Mesendoderm (in vitro differentiated cells): Measurements from ENCODE around the gene BCL11A.

Experiments
- DNase-seq: peaks from one replicate; pipeline ENCODE4 v3.0.0; 2013
- H2AK5ac ChIP-seq: 2 replicates; pipeline ENCODE4 v1.6.1; 2013; ENCODE audit warnings: low read length, inconsistent platforms
- H2BK120ac ChIP-seq: 2 replicates; pipeline ENCODE4 v1.6.1; 2013; ENCODE audit warnings: low read depth, mild to moderate bottlenecking, low read length, moderate library complexity, mixed read lengths
- H2BK15ac ChIP-seq: replicated peaks from 2 replicates; pipeline ENCODE4 v1.6.1; 2013; ENCODE audit warnings: low read depth, mild to moderate bottlenecking, moderate library complexity
- H2BK5ac ChIP-seq: 2 replicates; pipeline ENCODE4 v1.6.1; 2013; ENCODE audit warnings: low read length, inconsistent platforms
- H3K18ac ChIP-seq: 2 replicates; pipeline ENCODE4 v1.6.1; 2013; ENCODE audit warnings: mild to moderate bottlenecking, low read length, mixed read lengths
- H3K23ac ChIP-seq: one replicate; pipeline ENCODE4 v1.6.1; 2013; ENCODE audit warnings: low read length
- H3K27ac ChIP-seq: 2 replicates; pipeline ENCODE4 v1.5.1; 2013; ENCODE audit warnings: low read depth, mild to moderate bottlenecking, inconsistent platforms, low read length, moderate library complexity
- H3K27me3 ChIP-seq: 2 replicates; pipeline ENCODE4 v1.6.1; 2013; ENCODE audit warnings: low read length, control low read depth, mild to moderate bottlenecking, inconsistent platforms; ENCODE audit not compliant: insufficient read depth, poor library complexity
- H3K36me3 ChIP-seq: 2 replicates; pipeline ENCODE4 v1.6.1; 2013; ENCODE audit warnings: low read length, inconsistent platforms; ENCODE audit not compliant: control insufficient read depth, insufficient read depth
- H3K4ac ChIP-seq: one replicate; pipeline ENCODE4 v1.6.1; 2013; ENCODE audit warnings: low read depth, mild to moderate bottlenecking, low read length, moderate library complexity
- H3K4me1 ChIP-seq: 2 replicates; pipeline ENCODE4 v1.6.1; 2013; ENCODE audit warnings: low read depth, low read length, inconsistent platforms; ENCODE audit not compliant: control insufficient read depth
- H3K4me2 ChIP-seq: 2 replicates; pipeline ENCODE4 v1.6.1; 2013; ENCODE audit warnings: low read length
- H3K4me3 ChIP-seq: 2 replicates; pipeline ENCODE4 v1.5.1; 2013; ENCODE audit warnings: mild to moderate bottlenecking, low read length
- H3K56ac ChIP-seq: one replicate; pipeline ENCODE4 v1.6.1; 2013; ENCODE audit warnings: low read length
- H3K79me1 ChIP-seq: 2 replicates; pipeline ENCODE4 v1.6.1; 2013; ENCODE audit warnings: low read length, inconsistent platforms
- H3K79me2 ChIP-seq: 2 replicates; pipeline ENCODE4 v1.6.1; 2013; ENCODE audit warnings: mild to moderate bottlenecking, low read length; ENCODE audit not compliant: control insufficient read depth, insufficient read depth
- H3K9ac ChIP-seq: 2 replicates; pipeline ENCODE4 v1.6.1; 2013; ENCODE audit warnings: low read length, inconsistent platforms
- H4K5ac ChIP-seq: one replicate; pipeline ENCODE4 v1.6.1; 2013; ENCODE audit warnings: low read length
- H4K8ac ChIP-seq: one replicate; pipeline ENCODE4 v1.6.1; 2013; ENCODE audit warnings: low read depth, mild to moderate bottlenecking, control low read depth, low read length, moderate library complexity
- WGBS: extraction: QIAGEN DNeasy Blood & Tissue Kit; methylation state at CpG from one replicate; pipeline ENCODE4 v1.1.7; 2013; ENCODE audit warnings: low lambda C conversion rate, missing lambda C conversion rate; ENCODE audit not compliant: insufficient coverage; ENCODE audit errors: extremely low coverage; 5-methylcytosine and 5-hydroxymethylcytosine counted together

Gene BCL11A

GRCh38 chr2:60450488-60450887, 103.0 kb downstream of the BCL11A start:
- Histone ChIP-seq H2BK15ac (no peak overlapping the region), H3K9ac (no peak overlapping the region), H3K4me3 (no peak overlapping the region), H3K4me1 (peaks cover 8% of the 10 kb centered on the region), H3K36me3 (no peaks in the 10 kb centered on the region), H3K4ac (no peak overlapping the region), H2AK5ac (no peak overlapping the region), H2BK5ac (no peak overlapping the region), H3K79me2 (no peaks in the 10 kb centered on the region), H3K4me2 (no peak overlapping the region), H3K56ac (no peak overlapping the region), H3K23ac (no peak overlapping the region), H4K8ac (no peak overlapping the region), H4K5ac (no peak overlapping the region), H2BK120ac (no peak overlapping the region), H3K79me1 (no peaks in the 10 kb centered on the region), H3K27me3 (no peaks in the 10 kb centered on the region), H3K18ac (no peak overlapping the region), H3K27ac (no peak overlapping the region)
- no peak for DNase-seq
- no CpG with 5 or more reads among the region's 1 CpG for WGBS

GRCh38 chr2:60447943-60448342, 105.5 kb downstream of the BCL11A start:
- Histone ChIP-seq H3K79me2 (no peaks in the 10 kb centered on the region), H3K4me3 (no peak overlapping the region), H3K18ac (no peak overlapping the region), H3K27ac (no peak overlapping the region), H2AK5ac (no peak overlapping the region), H3K4ac (no peak overlapping the region), H2BK15ac (no peak overlapping the region), H4K8ac (no peak overlapping the region), H3K79me1 (no peaks in the 10 kb centered on the region), H3K27me3 (no peaks in the 10 kb centered on the region), H2BK5ac (no peak overlapping the region), H3K9ac (no peak overlapping the region), H3K36me3 (no peaks in the 10 kb centered on the region), H3K4me1 (peaks cover under 1% of the 10 kb centered on the region), H3K23ac (no peak overlapping the region), H3K56ac (no peak overlapping the region), H2BK120ac (no peak overlapping the region), H3K4me2 (no peak overlapping the region), H4K5ac (no peak overlapping the region)
- no peak for DNase-seq
- no CpG with 5 or more reads among the region's 1 CpG for WGBS

GRCh38 chr2:60446413-60447267, 106.8 kb downstream of the BCL11A start:
- Histone ChIP-seq H4K8ac (no peak overlapping the region), H3K56ac (peak overlapping the region; percentile 25), H3K18ac (no peak overlapping the region), H3K27me3 (no peaks in the 10 kb centered on the region), H2AK5ac (peak overlapping the region; percentile 45), H3K4me3 (no peak overlapping the region), H3K79me1 (no peaks in the 10 kb centered on the region), H2BK120ac (no peak overlapping the region), H3K23ac (no peak overlapping the region), H3K4me2 (no peak overlapping the region), H3K4ac (no peak overlapping the region), H2BK5ac (no peak overlapping the region), H3K4me1 (no peaks in the 10 kb centered on the region), H3K79me2 (no peaks in the 10 kb centered on the region), H3K27ac (no peak overlapping the region), H4K5ac (no peak overlapping the region), H3K36me3 (no peaks in the 10 kb centered on the region), H2BK15ac (no peak overlapping the region), H3K9ac (no peak overlapping the region)
- no CpG with 5 or more reads among the region's 8 CpGs for WGBS
- no peak for DNase-seq

GRCh38 chr2:60445684-60446179, 107.7 kb downstream of the BCL11A start:
- H4K5ac ChIP-seq = no peak overlapping the region
- no peak for DNase-seq
- WGBS = no CpG with 5 or more reads among the region's 8 CpGs
- H2BK120ac ChIP-seq = no peak overlapping the region
- no peak overlapping the region for H3K18ac ChIP-seq
- no peaks in the 10 kb centered on the region for H3K79me1 ChIP-seq
- no peaks in the 10 kb centered on the region for H3K27me3 ChIP-seq
- no peak overlapping the region for H3K4ac ChIP-seq
- no peaks in the 10 kb centered on the region for H3K79me2 ChIP-seq
- H2BK5ac ChIP-seq = no peak overlapping the region
- no peak overlapping the region for H3K56ac ChIP-seq
- H3K23ac ChIP-seq = no peak overlapping the region
- H3K4me2 ChIP-seq = no peak overlapping the region
- H2BK15ac ChIP-seq = no peak overlapping the region
- no peaks in the 10 kb centered on the region for H3K4me1 ChIP-seq
- H4K8ac ChIP-seq = no peak overlapping the region
- no peaks in the 10 kb centered on the region for H3K36me3 ChIP-seq
- no peak overlapping the region for H3K27ac ChIP-seq
- H3K4me3 ChIP-seq = no peak overlapping the region
- no peak overlapping the region for H2AK5ac ChIP-seq
- H3K9ac ChIP-seq = no peak overlapping the region

- no peak overlapping the region for H3K23ac ChIP-seq
- H4K5ac ChIP-seq = no peak overlapping the region
- no peak overlapping the region for H3K4me3 ChIP-seq
- H3K79me2 ChIP-seq = no peaks in the 10 kb centered on the region
- H3K56ac ChIP-seq = no peak overlapping the region
- DNase-seq = no peak
- no peak overlapping the region for H2BK5ac ChIP-seq
- H3K4me1 ChIP-seq = peaks cover 4% of the 10 kb centered on the region
- no peak overlapping the region for H3K18ac ChIP-seq
- H4K8ac ChIP-seq = no peak overlapping the region
- H2AK5ac ChIP-seq = no peak overlapping the region
- no peak overlapping the region for H3K4me2 ChIP-seq
- H3K36me3 ChIP-seq = no peaks in the 10 kb centered on the region
- no peak overlapping the region for H3K4ac ChIP-seq
- H2BK120ac ChIP-seq = no peak overlapping the region
- no peak overlapping the region for H3K9ac ChIP-seq
- H3K79me1 ChIP-seq = no peaks in the 10 kb centered on the region
- no CpG with 5 or more reads among the region's 3 CpGs for WGBS
- no peaks in the 10 kb centered on the region for H3K27me3 ChIP-seq
- H3K27ac ChIP-seq = no peak overlapping the region
- H2BK15ac ChIP-seq = no peak overlapping the region
Observed at GRCh38 chr2:60442608-60443007, 110.8 kb downstream of the BCL11A start.
